ENCODE measurements around the gene MRPS23. TPM values are rescaled to one million over a fixed set of nuclear protein-coding genes. Genes with fewer than 3 reads are reported as not detected.

MRPS23 gene
- total and polyA plus RNA-seq, 2 of the 13 experiments (the other 11 are each of a cell fraction or from before 2014, with no cell fraction given) = 63.2 to 181 TPM

DNA sequence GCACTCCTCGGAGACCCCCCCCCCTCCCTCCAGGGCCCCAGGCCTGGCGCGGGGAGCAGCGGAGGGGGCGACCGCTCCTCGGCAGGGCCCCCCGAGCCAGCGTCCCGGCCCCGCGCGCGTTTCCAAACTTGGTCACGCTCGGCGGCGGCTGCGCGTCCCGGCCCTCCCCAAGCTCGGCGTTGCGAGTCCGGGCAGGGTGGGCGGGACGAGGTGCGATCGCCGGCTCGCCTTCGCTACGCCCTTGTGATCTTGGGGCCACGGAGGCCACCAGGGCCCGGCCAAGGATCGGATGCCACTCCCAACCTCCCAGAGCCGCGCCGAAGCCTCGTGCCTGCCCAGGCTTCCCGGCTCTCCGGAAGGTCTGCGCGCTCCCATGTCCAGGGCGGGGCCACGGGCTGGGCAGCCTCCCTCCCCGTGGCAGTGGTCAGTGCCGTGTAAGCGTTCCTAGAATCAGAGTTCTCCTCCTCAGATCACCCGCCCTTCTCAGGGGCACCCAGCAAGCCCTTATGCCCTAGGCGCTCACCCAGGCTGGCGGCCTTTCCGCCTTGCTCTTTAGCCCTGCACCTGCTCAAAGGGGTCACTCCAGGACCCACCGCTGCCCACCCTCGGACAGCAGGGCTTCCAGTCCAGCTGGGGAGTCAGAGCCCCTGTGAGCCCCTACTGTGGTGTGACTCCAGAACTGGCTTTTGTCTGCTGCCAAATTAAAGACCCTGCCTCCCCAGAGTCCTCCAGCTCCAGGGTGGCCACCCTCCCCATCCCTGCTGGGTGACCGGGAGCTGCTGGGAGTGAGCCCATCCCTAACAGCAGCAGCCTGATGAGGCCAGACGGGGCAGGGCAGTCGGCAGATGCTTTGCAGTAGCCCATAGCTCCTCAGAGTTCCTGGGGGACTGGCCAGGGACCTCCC is 12.2 kb upstream of the MRPS23 start (continued):
- 0 out of 2 replicates have a peak, but pooled peaks have one; percentile 16 for TF ChIP-seq RERE (CRISPR knock-in tag; IDR thresholded peaks at IDR 0.05; ENCODE audit: low read depth)
- no peak for TF ChIP-seq MLLT10 (CRISPR knock-in tag; IDR thresholded peaks at IDR 0.05)
- peak; percentile 53 for TF ChIP-seq POLR2AphosphoS5 (IDR thresholded peaks at IDR 0.05; ENCODE audit: low read depth, low read length)
- peak; percentile 86; the same call in 1 of the 2 replicates for TF ChIP-seq PREB (CRISPR knock-in tag; IDR thresholded peaks at IDR 0.05)
- no peak for TF ChIP-seq HNRNPUL1 (IDR thresholded peaks at IDR 0.05; ENCODE audit: low read depth, low read length)
- TF ChIP-seq, protein P1, sequence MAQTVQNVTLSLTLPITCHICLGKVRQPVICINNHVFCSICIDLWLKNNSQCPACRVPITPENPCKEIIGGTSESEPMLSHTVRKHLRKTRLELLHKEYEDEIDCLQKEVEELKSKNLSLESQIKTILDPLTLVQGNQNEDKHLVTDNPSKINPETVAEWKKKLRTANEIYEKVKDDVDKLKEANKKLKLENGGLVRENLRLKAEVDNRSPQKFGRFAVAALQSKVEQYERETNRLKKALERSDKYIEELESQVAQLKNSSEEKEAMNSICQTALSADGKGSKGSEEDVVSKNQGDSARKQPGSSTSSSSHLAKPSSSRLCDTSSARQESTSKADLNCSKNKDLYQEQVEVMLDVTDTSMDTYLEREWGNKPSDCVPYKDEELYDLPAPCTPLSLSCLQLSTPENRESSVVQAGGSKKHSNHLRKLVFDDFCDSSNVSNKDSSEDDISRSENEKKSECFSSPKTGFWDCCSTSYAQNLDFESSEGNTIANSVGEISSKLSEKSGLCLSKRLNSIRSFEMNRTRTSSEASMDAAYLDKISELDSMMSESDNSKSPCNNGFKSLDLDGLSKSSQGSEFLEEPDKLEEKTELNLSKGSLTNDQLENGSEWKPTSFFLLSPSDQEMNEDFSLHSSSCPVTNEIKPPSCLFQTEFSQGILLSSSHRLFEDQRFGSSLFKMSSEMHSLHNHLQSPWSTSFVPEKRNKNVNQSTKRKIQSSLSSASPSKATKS (CRISPR knock-in tag; IDR thresholded peaks at IDR 0.05) = no peak; the same call in 1 of the 2 replicates
- TF ChIP-seq ATM (IDR thresholded peaks at IDR 0.05; ENCODE audit: borderline replicate concordance) = no peak
- peak; percentile 44; the same call in 1 of the 2 replicates for TF ChIP-seq GPN1 (CRISPR knock-in tag; IDR thresholded peaks at IDR 0.05; ENCODE audit: borderline replicate concordance)
- TF ChIP-seq AFF4 (CRISPR knock-in tag; IDR thresholded peaks at IDR 0.05) = peak; percentile 13; the same call in 1 of the 2 replicates
- peak; percentile 61 to 84; a peak in 3 of 4 replicates for TF ChIP-seq HMGXB4 (CRISPR knock-in tag; IDR thresholded peaks at IDR 0.05; ENCODE audit: borderline replicate concordance in 1 of 2, low read depth in 1 of 2)

Measured in HepG2 (cell line).